ENCODE data around the gene PDZD2.

- TF ChIP-seq CTCF (IDR thresholded peaks at IDR 0.05; ENCODE audit: low read length) (peak; percentile 82), EZH2 (optimal IDR thresholded peaks at IDR 0.05; ENCODE audit: low read depth, low read length) (no peak)
These were observed 454.2 kb downstream of the PDZD2 start for GRCh38 chr5:32092938-32093812.

All from MM.1S (cell line).